Fibroblast of pulmonary artery (primary cell): Measurements from ENCODE around the gene CREM.
"Not testable (repeated sequence)": the region's sequence is repeated elsewhere in the genome, so short reads cannot be mapped to it uniquely, and the experiment has no call there.

Experiments used
- DNase-seq: peaks from one replicate; pipeline ENCODE4 v3.0.0-alpha.2; 2010; ENCODE audit warnings: low read depth
- H3K4me3 ChIP-seq: replicated peaks from 2 replicates; pipeline ENCODE4 v1.5.1; 2011; ENCODE audit warnings: low read depth, mild to moderate bottlenecking, control low read depth, low read length, moderate library complexity
- TF ChIP-seq, protein P1 (sequence below): IDR thresholded peaks from 2 replicates; pipeline ENCODE4 v1.5.1; 2011; ENCODE audit warnings: mild to moderate bottlenecking, control low read depth, low read length, inconsistent platforms; ENCODE audit errors: missing control alignments

The CREM gene

DNA sequence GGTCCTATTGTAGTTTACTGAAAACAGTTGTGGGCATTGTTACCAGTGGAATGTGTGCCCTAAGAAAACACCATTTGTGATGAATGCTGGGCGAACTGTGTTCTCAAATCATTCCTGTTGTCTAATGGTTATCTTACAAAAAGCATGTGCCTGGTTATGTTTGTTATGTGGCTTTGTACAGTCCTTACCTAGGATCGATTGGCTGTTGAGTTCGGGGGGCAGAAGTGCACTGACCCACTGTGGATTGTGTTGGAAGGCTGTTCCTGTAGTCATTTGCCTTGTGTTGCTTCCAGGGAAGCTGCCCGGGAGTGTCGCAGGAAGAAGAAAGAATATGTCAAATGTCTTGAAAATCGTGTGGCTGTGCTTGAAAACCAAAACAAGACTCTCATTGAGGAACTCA is 84.3 kb downstream of the CREM start:
- TF ChIP-seq, protein P1, sequence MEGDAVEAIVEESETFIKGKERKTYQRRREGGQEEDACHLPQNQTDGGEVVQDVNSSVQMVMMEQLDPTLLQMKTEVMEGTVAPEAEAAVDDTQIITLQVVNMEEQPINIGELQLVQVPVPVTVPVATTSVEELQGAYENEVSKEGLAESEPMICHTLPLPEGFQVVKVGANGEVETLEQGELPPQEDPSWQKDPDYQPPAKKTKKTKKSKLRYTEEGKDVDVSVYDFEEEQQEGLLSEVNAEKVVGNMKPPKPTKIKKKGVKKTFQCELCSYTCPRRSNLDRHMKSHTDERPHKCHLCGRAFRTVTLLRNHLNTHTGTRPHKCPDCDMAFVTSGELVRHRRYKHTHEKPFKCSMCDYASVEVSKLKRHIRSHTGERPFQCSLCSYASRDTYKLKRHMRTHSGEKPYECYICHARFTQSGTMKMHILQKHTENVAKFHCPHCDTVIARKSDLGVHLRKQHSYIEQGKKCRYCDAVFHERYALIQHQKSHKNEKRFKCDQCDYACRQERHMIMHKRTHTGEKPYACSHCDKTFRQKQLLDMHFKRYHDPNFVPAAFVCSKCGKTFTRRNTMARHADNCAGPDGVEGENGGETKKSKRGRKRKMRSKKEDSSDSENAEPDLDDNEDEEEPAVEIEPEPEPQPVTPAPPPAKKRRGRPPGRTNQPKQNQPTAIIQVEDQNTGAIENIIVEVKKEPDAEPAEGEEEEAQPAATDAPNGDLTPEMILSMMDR, result no peak
- no peak overlapping the region for H3K4me3 ChIP-seq
- no peak for DNase-seq

DNA sequence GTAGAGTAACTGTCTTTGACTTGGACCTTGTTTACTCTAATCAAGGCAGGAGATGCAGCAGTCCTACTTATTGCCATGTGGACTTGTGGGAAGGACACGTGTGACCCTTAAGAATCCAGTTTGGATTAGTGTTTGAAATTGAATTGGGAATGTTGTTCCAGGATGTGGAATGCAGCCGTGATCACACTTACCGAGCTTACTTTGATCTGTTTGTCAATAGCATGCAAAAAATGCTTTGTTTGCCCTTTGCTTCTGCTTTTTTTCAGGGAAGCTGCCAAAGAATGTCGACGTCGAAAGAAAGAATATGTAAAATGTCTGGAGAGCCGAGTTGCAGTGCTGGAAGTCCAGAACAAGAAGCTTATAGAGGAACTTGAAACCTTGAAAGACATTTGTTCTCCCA is 84.7 kb downstream of the CREM start:
- DNase-seq, result peak; percentile 24
- H3K4me3 ChIP-seq, result no peak overlapping the region
- TF ChIP-seq, protein P1, result no peak

DNA sequence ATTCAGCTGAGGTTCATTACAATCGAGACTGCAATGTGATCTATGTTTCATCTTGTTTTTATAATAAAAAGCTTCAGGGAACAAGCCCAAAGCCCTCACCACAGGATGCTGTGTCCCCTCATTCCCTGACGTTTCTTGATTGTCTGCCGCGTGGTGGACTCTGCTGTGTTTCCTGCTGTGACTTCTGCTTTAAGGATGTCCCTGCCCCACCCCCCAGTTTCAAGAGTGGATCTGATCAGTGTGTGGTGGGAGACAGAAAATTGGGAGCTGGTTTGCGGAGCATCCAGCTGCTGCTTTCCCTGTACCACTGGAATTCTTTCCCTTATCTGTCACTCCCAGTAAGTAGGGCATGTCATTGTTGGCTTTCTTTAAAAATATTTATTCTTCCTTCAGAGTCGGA is 86.2 kb downstream of the CREM start:
- no peak overlapping the region for H3K4me3 ChIP-seq
- no peak for DNase-seq
- TF ChIP-seq, protein P1, result no peak

DNA sequence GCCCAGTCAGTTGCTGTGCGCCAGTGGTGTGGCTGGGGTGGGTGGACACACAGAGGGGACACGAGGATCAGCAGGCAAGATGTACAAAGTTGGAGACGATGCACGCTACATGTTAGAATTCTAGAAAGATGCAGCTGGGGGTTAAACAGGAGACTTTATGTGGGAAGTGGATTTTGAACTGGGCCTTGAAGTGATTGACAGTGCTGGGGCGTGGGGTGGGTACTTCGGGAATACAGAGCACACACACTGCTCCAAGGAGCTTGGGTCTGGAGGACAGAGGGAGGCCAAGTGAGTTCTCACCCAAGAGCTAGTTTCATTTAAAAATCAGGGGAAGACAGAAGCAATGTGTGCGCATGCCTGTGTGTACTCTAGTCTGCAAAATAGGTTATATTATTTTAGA is 87.1 kb downstream of the CREM start:
- no peak overlapping the region for H3K4me3 ChIP-seq
- TF ChIP-seq, protein P1, result no peak
- no peak for DNase-seq

DNA sequence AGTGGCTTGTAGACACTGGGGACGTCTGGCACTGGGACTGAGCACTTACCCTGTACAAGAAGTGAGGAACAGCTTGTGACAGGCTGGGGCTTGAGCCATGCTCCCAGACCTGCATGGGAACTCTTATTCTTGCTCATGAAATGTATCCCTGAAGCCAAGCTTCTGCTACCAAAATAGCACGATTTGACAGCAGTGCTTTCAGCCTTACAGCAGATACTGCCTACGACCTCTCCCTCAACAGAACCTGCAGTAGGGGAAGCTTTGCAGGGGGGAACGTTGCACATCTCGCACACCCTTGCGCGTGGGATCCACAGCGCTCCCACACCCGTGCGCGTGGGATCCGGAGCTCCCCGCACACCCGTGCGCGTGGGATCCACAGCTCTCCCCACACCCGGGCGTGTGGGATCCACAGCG is 88.0 kb downstream of the CREM start:
- H3K4me3 ChIP-seq, result no peak overlapping the region
- DNase-seq, result no peak
- TF ChIP-seq, protein P1, result no peak

DNA sequence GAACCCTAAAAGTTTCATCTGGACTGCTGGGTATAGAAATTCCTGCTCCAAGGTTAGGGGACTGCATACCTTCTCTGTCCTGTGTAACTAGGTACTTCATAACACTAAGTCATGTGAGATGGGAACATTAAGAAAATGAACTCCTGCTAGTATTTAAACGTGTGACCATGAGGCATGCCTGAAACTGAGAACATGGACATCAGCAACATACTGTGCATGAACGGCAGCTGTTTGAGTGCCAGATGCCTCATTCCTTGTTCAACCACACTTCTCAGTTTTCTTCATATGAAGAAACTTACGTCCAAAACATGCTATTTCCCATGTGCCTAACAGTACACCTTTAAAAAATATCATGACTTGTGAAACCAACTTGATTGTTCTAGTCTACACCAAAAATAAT is 88.5 kb downstream of the CREM start:
- TF ChIP-seq, protein P1, result no peak
- DNase-seq, result no peak
- no peak overlapping the region for H3K4me3 ChIP-seq

DNA sequence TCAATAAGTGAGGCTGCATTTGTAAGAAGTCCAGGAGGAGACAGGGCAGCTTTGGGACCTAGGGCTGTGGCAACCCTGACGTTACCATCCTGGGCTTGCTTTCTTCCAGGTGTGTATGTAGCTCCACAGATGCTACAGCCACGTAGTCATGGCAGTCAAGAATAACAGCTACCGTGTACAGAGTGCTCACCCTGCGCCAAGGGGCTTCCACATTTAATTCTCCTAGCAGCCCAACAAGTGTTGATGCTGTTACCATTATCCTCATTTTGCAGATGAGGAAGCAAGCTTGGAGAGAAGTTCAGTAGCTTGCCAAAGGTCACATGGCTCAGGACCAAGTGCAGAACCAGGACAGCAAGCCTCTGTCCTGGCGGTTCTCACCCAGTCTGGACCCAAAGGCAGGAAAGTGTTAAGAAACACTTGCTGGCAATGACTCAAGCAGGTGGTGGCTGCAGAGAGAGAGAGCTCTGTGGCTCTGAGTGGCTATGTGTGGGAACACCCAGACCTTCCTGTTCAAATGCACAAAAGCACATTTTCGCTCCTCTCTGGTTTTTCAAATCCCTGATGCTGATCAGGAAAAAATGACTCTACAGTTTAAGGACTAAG is 89.8 kb downstream of the CREM start:
- DNase-seq, result peak; percentile 53
- TF ChIP-seq, protein P1, result no peak
- no peak overlapping the region for H3K4me3 ChIP-seq

DNA sequence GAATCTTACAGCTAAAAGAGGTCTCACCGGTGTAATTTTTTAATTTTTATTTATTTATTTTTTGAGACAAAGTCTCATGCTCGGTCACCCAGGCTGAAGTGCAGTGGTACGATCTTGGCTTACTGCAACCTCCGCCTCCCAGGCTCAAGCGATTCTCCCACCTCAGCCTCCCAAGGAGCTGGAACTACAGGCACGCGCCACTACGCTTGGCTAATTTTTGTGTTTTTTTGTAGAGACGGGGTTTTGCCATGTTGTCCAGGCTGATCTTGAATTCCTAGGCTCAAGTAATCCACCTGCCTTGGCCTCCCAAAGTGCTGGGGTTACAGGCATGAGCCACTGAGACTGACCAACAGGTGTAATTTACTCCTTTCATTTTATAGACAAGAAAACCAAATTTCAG is 90.3 kb downstream of the CREM start:
- H3K4me3 ChIP-seq, DNase-seq: not testable (repeated sequence)
